ENCODE measurements around the gene TECR. TPM values are rescaled to one million over a fixed set of nuclear protein-coding genes. Genes with fewer than 3 reads are reported as not detected.

The TECR gene
- total and polyA plus RNA-seq, 7 donors, result 77.8 to 209 (median 136) TPM

- H3K27me3 ChIP-seq (ENCODE audit: insufficient read depth in 3 of 3, low read length in 2 of 3), result no peaks in the 10 kb centered on the region
- no peaks in the 10 kb centered on the region for H3K9me3 ChIP-seq
- DNase-seq, result no peak
- WGBS, 3 donors, result 31 to 46% (median 35%) methylated on average over 13 to 14 of the region's 14 CpGs
- intact Hi-C loops (cut with DNase I), result no loop called here
- peak overlapping the region; percentile 84 for H3K4me3 ChIP-seq
- peak overlapping the region; percentile 37 for H3K27ac ChIP-seq
- ATAC-seq, result no peak
- TF ChIP-seq CTCF (IDR thresholded peaks at IDR 0.05), result no peak
- peaks cover 11% of the 10 kb centered on the region for H3K4me1 ChIP-seq
- peaks cover 0 to 16% of the 10 kb centered on the region in 2 donors for H3K36me3 ChIP-seq (ENCODE audit: insufficient read depth in 1 of 2, low read depth in 1 of 2)
Measured at GRCh38 chr19:14494910-14495671, 34.3 kb upstream of the TECR start.

GRCh38 chr19:14495672-14496028, 33.7 kb upstream of the TECR start:
- intact Hi-C loops (cut with DNase I), result no loop called here
- DNase-seq (no peak), ATAC-seq (peak in 3 of 4 donors; percentile 0 to 6 (median 2))
- no peak for TF ChIP-seq CTCF (IDR thresholded peaks at IDR 0.05)
- peak overlapping the region; percentile 37 for H3K27ac ChIP-seq
- H3K36me3 ChIP-seq (ENCODE audit: insufficient read depth in 1 of 2, low read depth in 1 of 2), result peaks cover 0 to 10% of the 10 kb centered on the region in 2 donors
- 1% methylated on average over 10 to 28 of the region's 28 CpGs for WGBS, 3 donors
- H3K4me1 ChIP-seq, result peaks cover 11% of the 10 kb centered on the region
- H3K9me3 ChIP-seq, result no peaks in the 10 kb centered on the region
- H3K4me3 ChIP-seq, result peak overlapping the region; percentile 84
- H3K27me3 ChIP-seq (ENCODE audit: insufficient read depth in 3 of 3, low read length in 2 of 3), result no peaks in the 10 kb centered on the region

GRCh38 chr19:14496029-14496833, 33.2 kb upstream of the TECR start, which contains the start of gene GIPC1:
GIPC1 (minus strand) TSS chr19:14496127; CDS start chr19:14482976, 13,151 bp downstream.
- peaks cover 0 to 6% of the 10 kb centered on the region in 2 donors for H3K36me3 ChIP-seq (ENCODE audit: insufficient read depth in 1 of 2, low read depth in 1 of 2)
- H3K4me3 ChIP-seq, result peak within 1 kb of the TSS; percentile 84
- peak; percentile 97 to 98 for DNase-seq
- intact Hi-C loops (cut with DNase I), result no loop called here
- H3K27me3 ChIP-seq (ENCODE audit: insufficient read depth in 3 of 3, low read length in 2 of 3), result no peaks in the 10 kb centered on the region
- WGBS, 3 donors, result 2 to 4% (median 3%) methylated on average over 39 to 71 of the region's 71 CpGs
- H3K9me3 ChIP-seq, result no peaks in the 10 kb centered on the region
- peaks cover 11% of the 10 kb centered on the region for H3K4me1 ChIP-seq
- TF ChIP-seq CTCF (IDR thresholded peaks at IDR 0.05), result no peak
- peak within 1 kb of the TSS; percentile 37 for H3K27ac ChIP-seq
- peak; percentile 97 to 98 (median 97) for ATAC-seq

GRCh38 chr19:14496834-14497227, 32.6 kb upstream of the TECR start:
- WGBS, 3 donors, result 31 to 47% (median 37%) methylated on average over 7 of the region's 7 CpGs
- peak overlapping the region; percentile 37 for H3K27ac ChIP-seq
- no peak for TF ChIP-seq CTCF (IDR thresholded peaks at IDR 0.05)
- H3K9me3 ChIP-seq, result no peaks in the 10 kb centered on the region
- peak overlapping the region; percentile 84 for H3K4me3 ChIP-seq
- ATAC-seq, result peak in 1 of 4 donors; percentile 4
- no peak for DNase-seq
- no peaks in the 10 kb centered on the region for H3K27me3 ChIP-seq (ENCODE audit: insufficient read depth in 3 of 3, low read length in 2 of 3)
- H3K4me1 ChIP-seq, result peaks cover 11% of the 10 kb centered on the region
- no peaks in the 10 kb centered on the region for H3K36me3 ChIP-seq (ENCODE audit: insufficient read depth in 1 of 2, low read depth in 1 of 2)
- intact Hi-C loops (cut with DNase I), result no loop called here
